GM23248 (cell line): ENCODE results near the gene FBLN2.

Experiments used
- EZH2 ChIP-seq: fragments of 200-600 bp; sonication (generic); IDR thresholded peaks from 2 replicates; pipeline ENCODE4 v1.6.1; 2018; ENCODE audit warnings: antibody characterized with exemption, mild to moderate bottlenecking; ENCODE audit not compliant: insufficient read depth, poor library complexity, severe bottlenecking
- EZH2phosphoT487 ChIP-seq: fragments of 200-600 bp; sonication (generic); IDR thresholded peaks from 2 replicates; pipeline ENCODE4 v1.6.1; 2018; ENCODE audit warnings: antibody characterized with exemption, moderate library complexity, mild to moderate bottlenecking, low read depth; ENCODE audit not compliant: insufficient read depth

GRCh38 chr3:13677272-13677671, 128.3 kb downstream of the FBLN2 start:
- no peak for TF ChIP-seq EZH2phosphoT487
- TF ChIP-seq EZH2: no peak
